Muscle layer of duodenum (tissue), 2 donors: ENCODE measurements around the gene AVP.

Experiments
- H3K27ac ChIP-seq: one replicate; pipeline ENCODE4 v1.7.0; 2013; ENCODE audit warnings: mild to moderate bottlenecking, low read length
- H3K27me3 ChIP-seq: one replicate; pipeline ENCODE4 v1.7.0; 2013; ENCODE audit warnings: low read depth, mild to moderate bottlenecking, control low read depth, low read length
- H3K36me3 ChIP-seq, 2 donors: one replicate each; pipeline ENCODE4 v1.7.0; 2013; ENCODE audit warnings: low read length in 2 of 2, control low read depth in 1 of 2, mild to moderate bottlenecking in 1 of 2; ENCODE audit not compliant: insufficient read depth in 2 of 2, control insufficient read depth in 1 of 2
- H3K4me1 ChIP-seq, 2 donors: one replicate each; pipeline ENCODE4 v1.7.0; 2013; ENCODE audit warnings: low read length in 2 of 2, mild to moderate bottlenecking in 2 of 2, control low read depth in 1 of 2, moderate library complexity in 1 of 2; ENCODE audit not compliant: insufficient read depth in 2 of 2, control insufficient read depth in 1 of 2
- H3K4me3 ChIP-seq, 2 donors: one replicate each; pipeline ENCODE4 v1.7.0; 2013; ENCODE audit warnings: low read length in 2 of 2, low read depth in 1 of 2, mild to moderate bottlenecking in 1 of 2
- H3K9me3 ChIP-seq, 2 donors: one replicate each; pipeline ENCODE4 v1.7.0; 2013; ENCODE audit warnings: low read length in 2 of 2, control low read depth in 1 of 2, mild to moderate bottlenecking in 1 of 2; ENCODE audit not compliant: control insufficient read depth in 1 of 2
- donor health status: healthy.

AVP gene

DNA sequence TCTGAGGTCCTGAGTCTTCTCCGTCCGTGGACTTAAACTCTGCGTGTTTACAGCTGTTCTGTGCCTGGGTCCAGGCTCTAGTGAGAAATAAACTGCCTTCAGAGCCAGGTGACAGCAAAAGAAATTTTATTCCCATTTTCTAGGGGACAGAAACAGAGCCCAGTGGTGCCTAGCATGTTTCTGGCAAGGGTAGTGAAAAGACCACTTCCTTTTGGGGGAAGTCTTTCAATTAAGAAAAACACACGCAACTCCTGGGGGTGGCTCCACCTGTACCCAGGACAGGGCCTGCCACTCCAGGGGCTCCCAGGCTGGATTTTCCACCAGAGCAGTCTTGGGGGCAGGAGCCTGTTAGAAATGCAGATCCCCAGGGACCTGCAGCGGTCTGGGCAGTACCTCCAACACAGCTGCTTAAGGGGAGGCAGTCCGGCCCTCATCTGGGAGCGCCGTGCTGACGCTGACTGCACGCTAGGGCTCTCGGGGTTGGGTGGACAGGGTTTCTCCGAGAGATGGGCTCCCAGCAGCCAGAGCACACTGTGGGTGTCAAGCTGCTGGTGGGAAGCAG lies 23.0 kb upstream of the AVP start:
- H3K9me3 ChIP-seq = no peaks in the 10 kb centered on the region
- H3K4me1 ChIP-seq = no peaks in the 10 kb centered on the region
- H3K27me3 ChIP-seq = no peaks in the 10 kb centered on the region
- no peak overlapping the region for H3K27ac ChIP-seq
- peaks cover 6 to 34% of the 10 kb centered on the region in 2 donors for H3K36me3 ChIP-seq
- no peak overlapping the region for H3K4me3 ChIP-seq

- Histone ChIP-seq H3K9me3 (no peaks in the 10 kb centered on the region), H3K4me3 (no peak overlapping the region), H3K27me3 (no peaks in the 10 kb centered on the region), H3K36me3 (peaks cover 6 to 34% of the 10 kb centered on the region in 2 donors), H3K4me1 (no peaks in the 10 kb centered on the region), H3K27ac (no peak overlapping the region)
These were observed 22.3 kb upstream of the AVP start for GRCh38 chr20:3106658-3107463.

GRCh38 chr20:3106185-3106584 lies 21.7 kb upstream of the AVP start:
- no peaks in the 10 kb centered on the region for H3K4me1 ChIP-seq
- H3K36me3 ChIP-seq = peaks cover 6 to 34% of the 10 kb centered on the region in 2 donors
- H3K4me3 ChIP-seq = no peak overlapping the region

GRCh38 chr20:3105256-3106137 lies 21.0 kb upstream of the AVP start:
- H3K27ac ChIP-seq = no peak overlapping the region
- no peak overlapping the region for H3K4me3 ChIP-seq
- H3K27me3 ChIP-seq = no peaks in the 10 kb centered on the region
- peaks cover 6 to 34% of the 10 kb centered on the region in 2 donors for H3K36me3 ChIP-seq
- no peaks in the 10 kb centered on the region for H3K9me3 ChIP-seq
- no peaks in the 10 kb centered on the region for H3K4me1 ChIP-seq

More at GRCh38 chr20:3106185-3106584, 21.7 kb upstream of the AVP start:
- H3K9me3 ChIP-seq = no peaks in the 10 kb centered on the region
- H3K27ac ChIP-seq = no peak overlapping the region
- no peaks in the 10 kb centered on the region for H3K27me3 ChIP-seq

- H3K4me3 ChIP-seq = no peak overlapping the region
- H3K4me1 ChIP-seq = no peaks in the 10 kb centered on the region
- H3K36me3 ChIP-seq = peaks cover 0 to 16% of the 10 kb centered on the region in 2 donors
- H3K27me3 ChIP-seq = no peaks in the 10 kb centered on the region
- H3K27ac ChIP-seq = no peak overlapping the region
- H3K9me3 ChIP-seq = no peaks in the 10 kb centered on the region
These were observed 19.0 kb upstream of the AVP start for GRCh38 chr20:3103369-3104032.

- H3K4me1 ChIP-seq = no peaks in the 10 kb centered on the region
- H3K36me3 ChIP-seq = peaks cover 0 to 11% of the 10 kb centered on the region in 2 donors
- no peak overlapping the region for H3K4me3 ChIP-seq
- no peaks in the 10 kb centered on the region for H3K27me3 ChIP-seq
- H3K9me3 ChIP-seq = no peaks in the 10 kb centered on the region
- H3K27ac ChIP-seq = no peak overlapping the region
These were observed 18.2 kb upstream of the AVP start for GRCh38 chr20:3102575-3103368.

DNA sequence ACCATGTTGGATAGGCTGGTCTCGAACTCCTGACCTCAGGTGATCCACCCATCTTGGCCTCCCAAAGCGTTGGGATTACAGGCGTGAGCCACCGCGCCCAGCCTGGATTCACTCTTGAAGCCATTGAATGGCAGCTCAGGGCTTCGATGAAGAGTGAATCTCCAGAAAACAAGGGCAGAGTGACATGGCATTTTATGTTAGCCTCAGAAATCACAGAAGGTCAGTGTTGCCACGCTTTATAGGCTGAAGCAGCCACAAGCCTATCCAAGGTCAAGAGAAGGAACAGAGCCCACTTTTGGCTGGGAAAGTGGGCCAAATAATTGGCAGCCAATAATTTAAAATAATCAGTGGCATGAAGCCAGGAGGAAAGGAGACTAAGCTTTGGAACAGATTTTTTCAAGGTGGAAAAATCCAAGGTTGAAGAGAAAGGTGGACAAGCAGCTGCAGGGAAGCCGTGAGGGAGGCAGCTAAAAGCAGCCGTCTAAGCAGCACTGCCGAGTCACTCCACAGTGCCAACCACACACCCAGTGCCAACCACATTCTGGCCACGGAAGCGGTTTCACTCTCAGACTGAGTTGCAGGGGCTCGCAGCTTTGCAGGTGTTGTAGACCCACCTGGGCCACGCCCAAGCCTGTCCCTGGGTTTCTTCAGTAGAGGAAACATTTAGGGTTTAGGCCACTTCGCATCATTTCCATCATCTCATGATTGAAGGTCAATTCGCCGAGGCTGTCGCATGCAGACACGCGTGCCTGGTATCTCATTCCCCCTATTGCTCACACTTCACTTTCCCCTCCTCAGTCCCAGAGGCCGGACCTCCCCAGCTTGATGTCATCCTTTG lies 17.4 kb upstream of the AVP start:
- peaks cover 0 to 3% of the 10 kb centered on the region in 2 donors for H3K36me3 ChIP-seq
- no peaks in the 10 kb centered on the region for H3K9me3 ChIP-seq
- no peak overlapping the region for H3K4me3 ChIP-seq
- no peaks in the 10 kb centered on the region for H3K27me3 ChIP-seq
- no peak overlapping the region for H3K27ac ChIP-seq
- H3K4me1 ChIP-seq = no peaks in the 10 kb centered on the region

DNA sequence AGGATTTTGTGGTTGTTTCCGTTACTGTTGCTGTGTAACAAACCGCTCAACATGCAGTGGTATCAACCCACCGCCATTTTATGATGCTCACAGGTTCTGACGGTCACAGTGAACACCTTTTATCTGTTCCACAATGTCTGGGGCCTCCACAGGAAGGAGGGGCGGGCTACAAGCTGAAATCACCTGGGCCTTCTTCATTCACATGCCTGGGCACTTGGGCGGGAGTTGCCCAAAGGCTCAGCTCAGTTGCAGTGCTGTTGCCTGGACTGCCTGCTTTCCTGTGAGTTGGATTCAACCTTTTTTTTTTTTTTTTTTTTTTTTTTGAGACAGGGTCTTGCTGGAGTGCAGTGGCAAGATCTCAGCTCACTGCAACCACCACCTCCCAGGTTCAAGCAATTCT lies 16.7 kb upstream of the AVP start:
- H3K36me3 ChIP-seq = no peaks in the 10 kb centered on the region
- H3K27ac ChIP-seq = no peak overlapping the region
- H3K4me3 ChIP-seq = no peak overlapping the region
- no peaks in the 10 kb centered on the region for H3K27me3 ChIP-seq
- H3K4me1 ChIP-seq = no peaks in the 10 kb centered on the region
- no peaks in the 10 kb centered on the region for H3K9me3 ChIP-seq

DNA sequence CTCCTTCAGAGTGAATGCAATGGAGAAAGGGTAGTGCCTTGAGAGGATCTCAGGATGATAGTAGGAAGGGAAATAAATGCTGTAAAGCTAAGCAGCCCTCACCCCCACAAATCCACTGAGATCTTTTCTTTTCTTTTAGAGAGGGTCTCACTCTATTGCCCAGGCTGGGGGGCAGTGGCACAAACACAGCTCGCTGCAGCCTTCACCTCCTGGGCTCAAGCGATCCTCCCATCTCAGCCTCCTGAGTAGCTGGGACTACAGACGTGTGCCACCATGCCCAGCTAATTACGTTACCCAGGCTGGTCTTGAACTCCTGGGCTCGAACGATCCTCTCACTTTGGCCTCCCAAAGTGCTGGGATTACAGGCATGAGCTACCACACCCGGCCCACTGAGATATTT lies 16.0 kb upstream of the AVP start:
- Histone ChIP-seq H3K27ac (no peak overlapping the region), H3K4me1 (no peaks in the 10 kb centered on the region), H3K27me3 (no peaks in the 10 kb centered on the region), H3K36me3 (no peaks in the 10 kb centered on the region), H3K4me3 (no peak overlapping the region), H3K9me3 (no peaks in the 10 kb centered on the region)
